ENCODE data around the gene PDIA6.

PDIA6 gene

DNA sequence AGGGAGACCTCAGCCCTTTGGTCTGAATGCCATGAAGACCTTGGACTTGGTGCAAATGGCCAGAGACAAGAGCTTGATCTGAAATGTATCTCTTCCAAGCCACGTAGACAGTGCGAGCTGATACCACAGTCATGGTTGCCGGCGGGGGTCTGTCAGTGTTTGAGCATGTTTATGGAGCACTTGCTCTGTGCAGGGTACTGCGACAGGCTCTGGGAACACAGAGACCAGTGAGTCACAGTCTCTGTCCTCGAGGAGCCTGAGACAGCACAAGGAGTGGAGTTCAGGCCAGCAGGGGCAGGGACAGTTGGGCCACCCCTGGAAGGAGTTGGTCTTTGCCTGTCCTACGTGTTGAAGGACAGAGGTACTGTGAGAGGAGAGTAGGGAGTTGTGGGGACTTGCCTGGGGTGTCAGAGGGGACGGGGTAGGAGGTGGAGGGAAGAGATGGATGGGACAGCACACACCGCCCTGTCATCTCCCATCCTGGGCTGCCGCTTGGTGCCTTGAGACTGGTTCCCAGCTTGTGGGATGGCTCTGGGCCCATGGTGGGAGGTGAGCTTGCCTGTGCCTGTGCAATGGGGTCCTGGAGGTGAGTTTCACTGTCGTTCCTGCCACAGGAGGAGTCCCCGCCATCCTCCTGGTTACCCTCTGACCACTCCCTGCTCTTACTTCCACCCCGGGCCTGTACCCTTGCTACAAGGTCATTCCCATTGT is 51.6 kb downstream of the PDIA6 start:
- no peak for DNase-seq

DNA sequence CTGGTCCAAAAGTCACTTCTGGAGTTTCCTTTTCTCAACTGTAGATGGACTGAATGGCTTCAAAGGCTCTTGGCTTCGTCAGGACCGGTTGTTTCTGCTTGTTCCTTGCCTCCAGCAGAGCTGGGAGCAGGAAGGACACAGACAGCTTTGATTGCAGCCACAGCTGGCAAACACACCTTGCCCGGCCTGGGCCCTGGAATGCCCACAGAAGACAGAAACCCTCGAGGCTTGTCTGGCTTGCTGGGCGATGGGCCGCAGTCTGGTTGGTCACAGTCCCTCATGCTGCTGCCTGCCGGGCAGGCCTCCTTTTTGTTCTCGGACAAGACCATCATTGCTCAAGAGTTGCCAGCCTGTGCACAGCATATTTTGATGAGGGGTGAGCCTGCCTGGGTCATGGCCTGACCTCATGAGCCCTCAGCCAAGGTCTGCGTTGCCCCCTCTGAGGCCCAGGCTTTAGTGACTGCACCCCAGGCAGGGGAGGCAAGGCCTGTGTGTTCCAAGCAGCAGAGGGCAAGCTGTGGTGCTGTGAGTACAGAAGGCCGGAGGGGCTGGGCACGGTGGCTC is 53.4 kb downstream of the PDIA6 start:
- DNase-seq: no peak

GRCh38 chr2:10757814-10758286 is 54.7 kb downstream of the PDIA6 start:
- no peak for DNase-seq

DNA sequence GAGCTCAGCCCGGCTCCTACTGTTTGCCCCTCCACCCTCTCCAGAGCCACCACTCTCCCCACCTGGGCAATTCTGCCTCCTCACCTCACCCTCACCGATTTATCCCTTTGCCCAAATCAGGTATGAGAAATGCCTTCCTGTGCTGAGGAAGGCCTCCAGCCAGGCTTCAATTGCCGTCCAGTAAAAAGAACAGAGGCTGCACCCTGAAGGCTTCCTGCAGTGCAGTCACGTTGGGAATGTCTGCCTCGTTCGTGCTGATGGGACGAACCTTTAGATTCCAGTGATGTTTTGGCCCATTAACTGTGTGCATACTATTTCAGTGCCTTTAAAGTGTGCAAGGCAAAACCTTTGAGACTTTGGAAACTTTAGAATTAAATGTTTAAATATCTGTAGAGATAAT is 57.0 kb downstream of the PDIA6 start:
- DNase-seq: no peak

- no peak for DNase-seq
Measured at GRCh38 chr2:10753876-10754275, 58.7 kb downstream of the PDIA6 start.

- no peak for DNase-seq
Measured at GRCh38 chr2:10753156-10753555, 59.4 kb downstream of the PDIA6 start.

- no peak for DNase-seq
Measured at GRCh38 chr2:10752236-10752635, 60.3 kb downstream of the PDIA6 start.

DNA sequence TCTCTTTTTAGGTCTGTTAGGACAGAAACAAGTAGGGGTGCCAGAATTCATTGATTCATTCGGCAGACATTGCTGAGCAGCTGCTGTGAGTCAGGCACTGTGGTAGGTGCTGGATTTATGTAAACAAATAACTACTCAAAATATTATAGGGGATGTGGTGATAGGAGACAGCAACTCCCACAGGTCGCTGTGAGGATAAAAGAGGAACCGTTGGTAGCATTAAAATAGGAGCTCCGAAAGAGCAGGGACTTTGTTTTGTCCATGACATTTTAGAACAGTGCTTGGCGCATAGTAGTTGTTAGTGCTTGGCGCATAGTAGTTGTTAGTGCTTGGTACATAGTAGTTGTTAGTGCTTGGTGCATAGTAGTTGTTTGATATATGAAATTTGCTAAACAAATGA is 62.0 kb downstream of the PDIA6 start:
- DNase-seq: no peak

- DNase-seq: no peak
Measured at GRCh38 chr2:10742666-10743065, 69.9 kb downstream of the PDIA6 start.

- DNase-seq: no peak
Measured at GRCh38 chr2:10741139-10741538, 71.4 kb downstream of the PDIA6 start.

DNA sequence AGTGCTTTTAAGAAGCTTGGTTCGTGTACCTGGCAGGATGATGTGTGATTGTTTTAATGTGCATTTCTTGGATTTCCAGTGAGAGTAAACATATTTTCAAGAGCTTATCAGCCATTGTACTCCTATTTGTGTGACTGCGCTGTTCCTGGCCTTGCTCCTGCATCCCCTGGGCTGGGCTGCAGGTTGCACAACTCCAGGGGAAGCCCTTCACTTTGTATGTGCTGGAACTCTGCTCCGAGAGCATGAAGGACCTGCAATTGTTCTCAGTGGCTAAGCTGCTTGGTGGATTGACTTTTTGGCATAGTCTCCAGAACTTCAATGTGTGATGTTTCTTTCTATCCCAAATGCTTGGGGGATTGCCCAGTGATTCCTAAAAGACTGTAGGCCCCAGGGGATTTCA is 72.4 kb downstream of the PDIA6 start:
- DNase-seq: no peak

DNA sequence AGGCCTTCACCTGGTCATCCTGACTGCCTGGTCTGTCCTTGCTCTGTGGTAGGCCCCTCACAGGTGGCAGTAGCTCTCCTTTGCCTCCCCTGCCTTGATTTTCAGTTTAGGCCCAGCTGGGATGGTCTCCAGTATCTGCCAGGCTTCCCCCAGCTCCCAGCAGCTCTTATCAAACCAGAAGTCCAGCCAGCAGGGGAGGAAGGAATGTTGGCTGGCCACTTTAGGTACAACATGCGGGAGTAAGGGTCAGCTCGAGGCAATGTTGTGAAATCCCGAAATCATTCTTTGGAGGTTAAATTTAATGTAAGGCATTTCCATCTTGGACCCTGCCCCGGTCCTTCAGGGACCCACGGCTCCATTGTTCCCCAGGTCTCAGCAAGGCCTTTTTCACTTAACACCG is 74.4 kb downstream of the PDIA6 start:
- no peak for DNase-seq

DNA sequence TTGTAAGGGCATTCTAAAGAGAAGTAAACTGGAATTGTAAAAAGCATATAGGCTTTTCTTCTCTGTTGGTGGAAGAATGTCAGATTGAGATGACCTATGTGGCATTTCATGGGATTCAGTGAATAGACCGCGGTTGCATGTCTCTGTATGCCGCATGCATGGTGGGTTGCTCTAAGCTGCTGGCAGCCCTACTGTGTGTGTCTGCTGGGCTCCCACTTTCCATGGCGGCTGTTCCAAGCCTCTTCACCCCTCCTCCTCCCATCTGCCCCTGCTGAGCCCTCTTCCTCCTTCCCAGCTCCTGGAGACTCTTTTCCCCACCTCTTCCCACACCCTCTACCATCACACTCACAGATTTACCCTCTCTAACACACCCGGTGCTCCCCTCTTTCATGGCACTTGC is 78.6 kb downstream of the PDIA6 start:
- DNase-seq: no peak

DNA sequence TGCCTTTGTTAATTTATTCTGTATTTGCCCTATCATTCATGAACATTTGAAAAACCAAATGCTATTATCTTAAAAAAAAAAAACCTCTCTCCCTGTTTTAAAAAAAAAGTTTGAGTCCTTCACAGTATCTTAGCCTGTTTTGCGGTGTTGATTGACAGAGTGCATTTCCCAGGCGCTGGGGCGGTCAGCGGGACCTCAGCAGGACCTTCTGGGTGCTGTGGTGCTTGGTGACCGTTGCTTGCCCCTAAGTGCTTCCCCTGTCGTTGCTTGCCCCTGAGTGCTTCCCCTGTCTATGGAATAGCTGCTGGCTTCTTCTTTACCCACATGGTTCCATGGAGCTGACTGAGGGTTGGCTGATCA is 79.0 kb downstream of the PDIA6 start:
- no peak for DNase-seq

Measured in DMS 273 treated with DMSO at 0.1 percent for 48 hours (cell line).